GM20431 (cell line): ENCODE data around the gene C10orf88.
"Not testable (repeated sequence)": the region's sequence is repeated elsewhere in the genome, so short reads cannot be mapped to it uniquely, and the experiment has no call there.

Experiments used
- in situ Hi-C: fragments of 300-500 bp; cut with MseI, MboI; formaldehyde crosslinking; loops from one replicate; pipeline ENCODE4 v1.15.0; 2020; ENCODE audit warnings: low sequenced_read_pairs; ENCODE audit not compliant: unreplicated experiment

Gene C10orf88

GRCh38 chr10:122966879-122967278, 12.9 kb upstream of the C10orf88 start:
- in situ Hi-C loops: no loop called here

- in situ Hi-C loops: no loop called here
Measured at GRCh38 chr10:122962405-122962804, 8.4 kb upstream of the C10orf88 start.

GRCh38 chr10:122957474-122957873, 3.4 kb upstream of the C10orf88 start:
- in situ Hi-C loops: no loop called here

- in situ Hi-C loops: no loop called here
Measured at GRCh38 chr10:122955892-122956291, 1.9 kb upstream of the C10orf88 start.

- in situ Hi-C loops: no loop called here
Measured at GRCh38 chr10:122954731-122955050, 664 bp upstream of the C10orf88 start.

GRCh38 chr10:122949296-122949695, 4.7 kb downstream of the C10orf88 start:
- in situ Hi-C loops: no loop called here

GRCh38 chr10:122939856-122940543, 14.0 kb downstream of the C10orf88 start:
- in situ Hi-C loops: no loop called here

GRCh38 chr10:122939133-122939855, 14.7 kb downstream of the C10orf88 start:
- in situ Hi-C loops: no loop called here

- in situ Hi-C loops: no loop called here
Measured at GRCh38 chr10:122931088-122931906, 22.7 kb downstream of the C10orf88 start.

- in situ Hi-C loops: no loop called here
Measured at GRCh38 chr10:122930140-122930539, 23.9 kb downstream of the C10orf88 start.

- in situ Hi-C loops: no loop called here
Measured at GRCh38 chr10:122915700-122916099, 38.3 kb downstream of the C10orf88 start.

GRCh38 chr10:122911889-122912484, 42.0 kb downstream of the C10orf88 start:
- in situ Hi-C loops: no loop called here

GRCh38 chr10:122910310-122910709, 43.7 kb downstream of the C10orf88 start, which contains the start of gene FAM24A:
FAM24A (plus strand) TSS chr10:122910610; CDS start chr10:122911635, 1,025 bp downstream.
- in situ Hi-C loops: no loop called here

GRCh38 chr10:122903861-122904260, 50.2 kb downstream of the C10orf88 start:
- in situ Hi-C loops: not testable (repeated sequence)

GRCh38 chr10:122894261-122894944, 59.6 kb downstream of the C10orf88 start:
- in situ Hi-C loops: no loop called here

GRCh38 chr10:122884166-122884565, 69.9 kb downstream of the C10orf88 start:
- in situ Hi-C loops: no loop called here

GRCh38 chr10:122882766-122883165, 71.3 kb downstream of the C10orf88 start:
- in situ Hi-C loops: no loop called here
